ENCODE results near the gene CD300LD.

The CD300LD gene

DNA sequence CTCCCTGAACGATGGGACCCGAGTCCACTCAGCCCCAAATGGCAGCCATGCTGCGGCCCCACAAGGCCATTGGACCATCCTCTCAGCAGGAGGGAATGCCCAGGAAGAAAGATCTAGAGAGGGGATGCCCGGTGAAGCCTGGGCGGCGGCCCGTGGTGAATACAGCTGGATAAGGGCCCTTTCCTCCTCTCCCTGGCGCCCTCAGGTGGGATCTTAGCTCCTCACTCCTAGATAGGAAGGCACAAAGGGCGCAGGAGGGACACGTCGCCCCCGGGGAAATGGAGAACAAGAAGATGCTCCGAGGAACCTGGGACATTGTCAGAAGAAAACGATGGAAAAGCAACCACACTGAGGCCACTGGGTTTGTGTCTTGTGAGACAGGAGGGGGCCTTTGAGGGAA is 48.7 kb downstream of the CD300LD start:
- FAIRE-seq, result no peak

GRCh38 chr17:74542727-74543383 is 49.2 kb downstream of the CD300LD start:
- FAIRE-seq, result no peak

DNA sequence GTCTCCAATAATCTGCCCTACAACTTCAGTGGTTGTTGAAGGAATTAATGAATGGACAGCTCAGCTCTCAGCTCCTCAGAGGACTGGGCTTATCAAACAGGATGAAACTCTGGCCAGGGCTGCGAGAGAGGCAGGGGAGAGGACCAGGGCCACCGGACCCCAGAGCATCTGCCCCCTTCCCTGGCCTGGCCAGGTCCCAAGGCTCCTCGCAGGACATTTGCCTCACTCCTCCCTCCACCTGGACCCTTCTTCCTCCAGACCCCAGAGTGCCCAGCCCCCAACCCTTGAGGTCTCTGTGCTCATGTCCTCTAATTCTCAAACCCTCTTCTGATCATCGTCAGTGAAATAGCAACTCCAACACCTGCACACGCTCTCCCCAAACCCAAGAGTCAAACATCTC is 49.9 kb downstream of the CD300LD start:
- FAIRE-seq, result no peak

GRCh38 chr17:74541176-74542111 is 50.6 kb downstream of the CD300LD start:
- FAIRE-seq, result no peak

GRCh38 chr17:74539281-74539820 is 52.7 kb downstream of the CD300LD start:
- no peak for FAIRE-seq

DNA sequence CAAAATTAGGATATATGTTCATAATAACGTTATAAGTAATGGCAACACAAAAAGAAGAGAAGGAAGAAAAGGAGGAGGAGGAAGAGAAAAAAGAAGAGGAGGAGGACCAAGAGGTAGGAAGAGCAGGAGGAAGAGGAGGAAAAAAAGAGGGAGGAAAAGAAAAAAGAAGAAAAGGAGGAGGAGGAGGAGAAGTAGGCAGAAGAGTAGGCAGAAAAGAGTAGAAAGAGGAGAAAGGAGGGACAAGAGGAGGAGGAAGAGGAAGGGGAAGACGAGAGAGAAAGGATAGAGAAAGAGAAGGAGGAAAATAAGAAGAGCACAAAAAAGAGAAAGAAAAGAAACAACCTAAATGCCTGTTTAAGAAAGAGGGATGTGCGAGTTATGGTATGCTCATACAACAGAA is 55.2 kb downstream of the CD300LD start:
- FAIRE-seq, result no peak

DNA sequence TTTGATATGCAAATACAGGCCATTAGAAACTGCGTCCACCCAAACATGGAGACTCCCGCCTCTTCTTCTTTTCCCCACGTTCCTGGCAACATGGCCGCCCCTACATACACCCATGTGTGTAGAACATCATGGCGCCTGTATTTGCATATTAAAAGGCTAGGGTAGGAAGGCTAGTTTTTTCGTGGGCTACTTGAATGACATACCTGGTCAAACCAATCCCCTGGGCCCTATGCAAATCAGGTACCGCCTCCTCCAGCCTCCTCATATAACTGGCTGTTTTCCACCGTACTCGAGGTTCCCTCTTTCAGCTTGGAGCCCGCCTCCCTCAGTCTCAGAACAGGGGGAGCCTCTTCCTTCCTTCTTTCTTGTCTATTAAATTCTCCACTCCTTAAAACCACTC is 60.0 kb downstream of the CD300LD start:
- FAIRE-seq, result no peak

DNA sequence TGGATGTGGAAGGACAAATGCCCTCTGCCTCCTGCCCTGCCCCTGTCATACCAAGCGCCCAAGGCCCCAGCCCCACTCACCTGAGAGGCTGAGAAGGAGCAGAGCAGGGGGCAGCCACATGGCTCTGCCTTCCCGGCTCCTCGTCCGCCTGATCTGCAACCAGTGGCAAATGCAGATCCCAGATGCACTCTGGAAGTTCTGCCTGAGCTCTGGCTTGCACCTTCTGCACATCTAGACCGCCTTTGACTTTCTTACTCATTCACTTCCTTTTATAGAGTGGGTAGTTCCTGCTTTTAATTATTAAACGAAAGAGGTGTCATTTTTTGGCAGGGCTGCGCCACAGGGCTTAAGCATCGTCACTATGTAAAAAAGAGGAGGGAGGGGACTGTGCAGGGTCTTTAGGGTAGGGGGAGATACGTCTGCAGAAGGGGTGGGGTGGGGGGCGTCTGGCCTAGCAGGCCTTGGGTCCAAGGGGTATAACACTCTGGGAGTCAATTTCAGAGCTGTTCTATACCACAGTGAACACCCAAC is 60.8 kb downstream of the CD300LD start, which contains the start of gene CD300LB:
Gene CD300LB, minus strand, starts transcription at position 245 of the 531 bp plus-strand sequence. Its CDS starts 125 bp downstream, at position 120.
- FAIRE-seq, result no peak

DNA sequence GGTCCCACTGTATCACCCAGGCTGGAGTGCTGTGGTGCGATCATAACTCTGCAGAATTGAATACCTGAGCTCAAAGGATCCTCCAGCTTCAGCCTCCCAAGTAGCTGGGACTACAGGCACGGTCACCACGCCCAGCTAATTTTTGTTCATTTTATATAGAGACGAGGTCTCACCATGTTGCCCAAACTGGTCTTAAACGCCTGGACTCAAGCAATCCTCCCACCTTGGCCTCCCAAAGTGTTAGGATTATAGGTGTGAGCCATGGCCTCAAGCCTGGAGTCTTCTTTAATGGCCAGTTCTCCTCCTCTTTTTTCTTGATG is 61.3 kb downstream of the CD300LD start:
- no peak for FAIRE-seq

All from endometrium (tissue), 2 donors.